Loucy (cell line): ENCODE data around the gene KRTAP4-6.

Experiments used
- H2AFZ ChIP-seq: fragments of 200-600 bp; sonication (generic); 2 replicates; pipeline ENCODE4 v1.6.0; 2016; ENCODE audit warnings: antibody characterized with exemption, mild to moderate bottlenecking, low read length, moderate library complexity
- H3F3A ChIP-seq: fragments of 200-600 bp; 2 replicates; pipeline ENCODE4 v1.6.0; 2016; ENCODE audit warnings: antibody characterized with exemption, low read depth, mild to moderate bottlenecking
- H3K27me3 ChIP-seq: fragments of 200-600 bp; sonication (generic); 2 replicates; pipeline ENCODE4 v1.6.1; 2014; ENCODE audit warnings: low read length, mild to moderate bottlenecking; ENCODE audit not compliant: insufficient read depth, poor library complexity, severe bottlenecking
- H3K36me3 ChIP-seq: fragments of 200-600 bp; sonication (generic); 2 replicates; pipeline ENCODE4 v1.6.1; 2016; ENCODE audit warnings: low read length; ENCODE audit not compliant: insufficient read depth
- H3K4me1 ChIP-seq: fragments of 200-600 bp; sonication (generic); 2 replicates; pipeline ENCODE4 v1.5.1; 2014; ENCODE audit warnings: low read length, mild to moderate bottlenecking; ENCODE audit not compliant: insufficient read depth, poor library complexity, severe bottlenecking
- H3K4me2 ChIP-seq: fragments of 200-600 bp; sonication (generic); 2 replicates; pipeline ENCODE4 v1.6.0; 2014; ENCODE audit warnings: antibody characterized with exemption, low read length, low read depth, mild to moderate bottlenecking; ENCODE audit not compliant: poor library complexity, severe bottlenecking
- H3K4me3 ChIP-seq: fragments of 200-600 bp; sonication (generic); 2 replicates; pipeline ENCODE4 v1.5.1; 2014; ENCODE audit warnings: low read length, mild to moderate bottlenecking, mixed read lengths; ENCODE audit not compliant: poor library complexity, severe bottlenecking
- H3K79me2 ChIP-seq: fragments of 200-600 bp; sonication (generic); 2 replicates; pipeline ENCODE4 v1.6.1; 2014; ENCODE audit warnings: low read length; ENCODE audit not compliant: insufficient read depth
- H3K9ac ChIP-seq: fragments of 200-600 bp; sonication (generic); 2 replicates; pipeline ENCODE4 v1.6.0; 2014; ENCODE audit warnings: mild to moderate bottlenecking, low read depth, low read length, moderate library complexity; ENCODE audit not compliant: poor library complexity, severe bottlenecking
- H3K9me2 ChIP-seq: fragments of 200-600 bp; sonication (generic); replicated peaks from 2 replicates; pipeline ENCODE4 v1.6.1; 2016; ENCODE audit warnings: low read depth, low read length, mixed read lengths
- H3K9me3 ChIP-seq: fragments of 200-600 bp; sonication (generic); 2 replicates; pipeline ENCODE4 v1.6.1; 2014; ENCODE audit warnings: mild to moderate bottlenecking, antibody characterized with exemption, low read length, low read depth; ENCODE audit not compliant: insufficient read depth
- H4K20me1 ChIP-seq: fragments of 200-600 bp; sonication (generic); 2 replicates; pipeline ENCODE4 v1.6.0; 2014; ENCODE audit warnings: antibody characterized with exemption, low read length, mild to moderate bottlenecking; ENCODE audit not compliant: insufficient read depth, poor library complexity, severe bottlenecking
- CTCF ChIP-seq: fragments of 200-600 bp; sonication (generic); conservative IDR thresholded peaks from 2 replicates; pipeline ENCODE4 v1.5.1; 2014; ENCODE audit warnings: mild to moderate bottlenecking, antibody characterized with exemption, low read length
- EZH2phosphoT487 ChIP-seq: fragments of 200-600 bp; IDR thresholded peaks from 2 replicates; pipeline ENCODE4 v1.6.1; 2018; ENCODE audit warnings: antibody characterized with exemption, mild to moderate bottlenecking, moderate library complexity, borderline replicate concordance

KRTAP4-6 gene

DNA sequence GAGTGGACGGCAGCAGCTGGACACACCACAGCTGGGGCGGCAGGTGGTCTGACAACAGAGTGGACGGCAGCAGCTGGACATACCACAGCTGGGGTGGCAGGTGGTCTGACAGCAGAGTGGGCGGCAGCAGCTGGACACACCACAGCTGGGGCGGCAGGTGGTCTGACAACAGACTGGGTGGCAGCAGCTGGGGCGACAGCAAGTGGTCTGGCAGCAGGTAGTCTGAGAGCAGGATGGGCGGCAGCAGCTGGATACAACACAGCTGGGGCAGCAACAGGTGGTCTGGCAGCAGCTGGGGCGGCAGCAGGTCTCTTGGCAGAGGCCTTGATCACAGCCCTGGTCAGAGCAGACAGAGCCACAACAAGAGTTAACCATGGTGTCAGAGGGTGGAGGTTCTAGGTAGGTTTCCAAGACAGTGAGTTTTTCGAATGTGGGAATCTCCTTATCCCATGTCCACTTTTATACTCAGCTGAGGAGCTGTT is 44.2 kb upstream of the KRTAP4-6 start, which contains the start of gene KRTAP4-1:
KRTAP4-1 (minus strand) TSS at position 432 of the 482 bp plus-strand sequence; CDS start at position 375, 57 bp downstream.
- H3K4me2 ChIP-seq, result no peak within 1 kb of the TSS
- H4K20me1 ChIP-seq, result no peaks in the 10 kb centered on the region
- H3K79me2 ChIP-seq, result no peaks in the 10 kb centered on the region
- H3K9me3 ChIP-seq, result no peaks in the 10 kb centered on the region
- no peak within 1 kb of the TSS for H3K9ac ChIP-seq
- H3K36me3 ChIP-seq, result no peaks in the 10 kb centered on the region
- no peak for TF ChIP-seq CTCF
- TF ChIP-seq EZH2phosphoT487, result no peak
- no peaks in the 10 kb centered on the region for H3K27me3 ChIP-seq
- no peak within 1 kb of the TSS for H3K4me3 ChIP-seq
- no peak within 1 kb of the TSS for H2AFZ ChIP-seq
- no peaks in the 10 kb centered on the region for H3K4me1 ChIP-seq
- H3F3A ChIP-seq, result no peaks in the 10 kb centered on the region
- H3K9me2 ChIP-seq, result no peaks in the 10 kb centered on the region

- H2AFZ ChIP-seq, result no peak overlapping the region; the same call in 1 of the 2 replicates
- H3K9ac ChIP-seq, result no peak overlapping the region
- no peak overlapping the region for H3K4me2 ChIP-seq
- H3F3A ChIP-seq, result no peaks in the 10 kb centered on the region
- H3K9me3 ChIP-seq, result no peaks in the 10 kb centered on the region
- H3K79me2 ChIP-seq, result no peaks in the 10 kb centered on the region
- no peak overlapping the region for H3K4me3 ChIP-seq
- no peaks in the 10 kb centered on the region for H3K4me1 ChIP-seq
- H4K20me1 ChIP-seq, result no peaks in the 10 kb centered on the region
- no peaks in the 10 kb centered on the region for H3K36me3 ChIP-seq
- H3K9me2 ChIP-seq, result no peaks in the 10 kb centered on the region
- no peaks in the 10 kb centered on the region for H3K27me3 ChIP-seq
- TF ChIP-seq EZH2phosphoT487 (no peak), CTCF (no peak)
Observed at GRCh38 chr17:41178843-41179616, 38.7 kb upstream of the KRTAP4-6 start.

DNA sequence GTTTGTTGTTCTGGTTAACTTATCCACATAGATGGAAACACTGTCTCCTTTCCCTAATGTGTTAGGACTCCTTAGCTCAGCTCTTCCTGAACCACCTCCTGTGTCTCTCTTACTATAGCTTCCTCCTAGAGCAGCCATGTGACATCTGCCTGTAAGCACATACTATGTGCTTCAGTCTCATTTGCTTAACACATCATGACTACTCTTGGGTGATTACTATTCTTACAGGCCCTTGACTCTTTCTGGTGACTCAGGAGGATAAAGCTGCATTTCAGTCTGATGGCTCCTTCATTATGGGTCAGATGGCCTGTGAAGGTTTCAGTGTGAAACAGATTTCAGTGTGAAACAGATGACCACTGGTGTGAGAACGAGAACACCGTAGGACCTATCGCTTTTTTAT is 38.0 kb upstream of the KRTAP4-6 start:
- Histone ChIP-seq H3K4me2 (no peak overlapping the region), H3K9me3 (no peaks in the 10 kb centered on the region), H3K9me2 (no peaks in the 10 kb centered on the region), H3F3A (no peaks in the 10 kb centered on the region), H4K20me1 (no peaks in the 10 kb centered on the region), H3K79me2 (no peaks in the 10 kb centered on the region), H3K4me1 (no peaks in the 10 kb centered on the region), H3K4me3 (no peak overlapping the region), H3K27me3 (no peaks in the 10 kb centered on the region), H2AFZ (no peak overlapping the region; the same call in 1 of the 2 replicates), H3K36me3 (no peaks in the 10 kb centered on the region), H3K9ac (no peak overlapping the region)
- no peak for TF ChIP-seq EZH2phosphoT487
- TF ChIP-seq CTCF, result no peak
